Fibroblast of villous mesenchyme (primary cell): ENCODE data around the gene UFM1. TPM values are rescaled to one million over a fixed set of nuclear protein-coding genes. Genes with fewer than 3 reads are reported as not detected.
A peak's percentile ranks its signal among the peaks of the same experiment; 100 is the strongest.

Source experiments
- DNase-seq: peaks from one replicate; pipeline ENCODE4 v3.0.0-alpha.2; 2010; ENCODE audit warnings: low read depth
- H3K4me3 ChIP-seq: 2 replicates; pipeline ENCODE4 v1.5.1; 2011; ENCODE audit warnings: low read depth, mild to moderate bottlenecking, low read length
- CTCF ChIP-seq: IDR thresholded peaks from 2 replicates; pipeline ENCODE4 v1.5.1; 2012; ENCODE audit warnings: low read depth, mild to moderate bottlenecking, low read length; ENCODE audit not compliant: insufficient read depth
- total RNA-seq: library from RNA; depleted of rRNA; stranded (reverse); fragments of >200 nt; gene quantifications from 2 replicates; pipeline ENCODE4 v1.2.3, GENCODE V29; 2012

UFM1 gene
- total RNA-seq, 1 donor = 114 TPM

GRCh38 chr13:38381890-38382289 is 32.2 kb downstream of the UFM1 start:
- TF ChIP-seq CTCF = no peak
- no peak for DNase-seq
- H3K4me3 ChIP-seq = no peak overlapping the region

GRCh38 chr13:38382946-38383345 is 33.3 kb downstream of the UFM1 start:
- no peak for DNase-seq
- no peak for TF ChIP-seq CTCF
- no peak overlapping the region for H3K4me3 ChIP-seq

GRCh38 chr13:38384171-38384570 is 34.5 kb downstream of the UFM1 start:
- H3K4me3 ChIP-seq = no peak overlapping the region
- no peak for TF ChIP-seq CTCF
- no peak for DNase-seq

- DNase-seq = no peak
- no peak for TF ChIP-seq CTCF
- no peak overlapping the region for H3K4me3 ChIP-seq
These were observed 35.7 kb downstream of the UFM1 start for GRCh38 chr13:38385153-38385891.

- peak; percentile 51 for DNase-seq
- no peak overlapping the region for H3K4me3 ChIP-seq
- TF ChIP-seq CTCF = no peak
These were observed 36.8 kb downstream of the UFM1 start for GRCh38 chr13:38386421-38386820.

GRCh38 chr13:38391341-38391740 is 41.7 kb downstream of the UFM1 start:
- no peak for TF ChIP-seq CTCF
- DNase-seq = no peak
- no peak overlapping the region for H3K4me3 ChIP-seq
